ENCODE measurements around the gene PTPN13. TPM values are rescaled to one million over a fixed set of nuclear protein-coding genes. Genes with fewer than 3 reads are reported as not detected.

The PTPN13 gene
- total RNA-seq, 4 donors from 2014 or later, result 97.3 to 146 (median 125) TPM

GRCh38 chr4:86816501-86817273 is 222.6 kb downstream of the PTPN13 start:
- H3K36me3 ChIP-seq, result peaks cover 24% of the 10 kb centered on the region
- peaks cover 20% of the 10 kb centered on the region for H3K4me1 ChIP-seq
- peaks cover 4% of the 10 kb centered on the region for H3K9me3 ChIP-seq
- H3K4me3 ChIP-seq, result no peak overlapping the region
- WGBS, result 34% methylated on average over 9 of the region's 9 CpGs
- DNase-seq (ENCODE audit: low spot score in 2 of 2), result peak; percentile 79 to 86
- peak overlapping the region; percentile 84 for H3K27ac ChIP-seq
- TF ChIP-seq CTCF (IDR thresholded peaks at IDR 0.05) (no peak), POLR2AphosphoS5 (IDR thresholded peaks at IDR 0.05) (peak in 1 of 3 donors; percentile 42)
- no peaks in the 10 kb centered on the region for H3K27me3 ChIP-seq

- TF ChIP-seq POLR2A (IDR thresholded peaks at IDR 0.05) (no peak), CTCF (IDR thresholded peaks at IDR 0.05) (no peak), POLR2AphosphoS5 (IDR thresholded peaks at IDR 0.05) (no peak), EP300 (IDR thresholded peaks at IDR 0.05) (no peak)
- DNase-seq (ENCODE audit: low spot score in 2 of 2), result no peak
- WGBS, result 81% methylated on average over 2 of the region's 2 CpGs
- Histone ChIP-seq H3K36me3 (peaks cover 21% of the 10 kb centered on the region), H3K27ac (no peak overlapping the region), H3K9me3 (peaks cover 4% of the 10 kb centered on the region), H3K4me3 (no peak overlapping the region), H3K27me3 (no peaks in the 10 kb centered on the region), H3K4me1 (peaks cover 20% of the 10 kb centered on the region)
Observed at GRCh38 chr4:86818211-86818610, 224.1 kb downstream of the PTPN13 start.

GRCh38 chr4:86818841-86819240 is 224.7 kb downstream of the PTPN13 start:
- Histone ChIP-seq H3K27me3 (no peaks in the 10 kb centered on the region), H3K4me3 (no peak overlapping the region), H3K9me3 (peaks cover 4% of the 10 kb centered on the region), H3K36me3 (peaks cover 26% of the 10 kb centered on the region), H3K4me1 (peaks cover 20% of the 10 kb centered on the region), H3K27ac (no peak overlapping the region)
- DNase-seq (ENCODE audit: low spot score in 2 of 2), result no peak
- 90% methylated on average over 3 of the region's 3 CpGs for WGBS
- TF ChIP-seq POLR2AphosphoS5 (IDR thresholded peaks at IDR 0.05), result no peak
- TF ChIP-seq POLR2A (IDR thresholded peaks at IDR 0.05), result no peak

GRCh38 chr4:86819561-86819960 is 225.4 kb downstream of the PTPN13 start:
- Histone ChIP-seq H3K4me3 (no peak overlapping the region), H3K27me3 (no peaks in the 10 kb centered on the region), H3K36me3 (peaks cover 21% of the 10 kb centered on the region), H3K4me1 (peaks cover 20% of the 10 kb centered on the region), H3K9me3 (peaks cover 4% of the 10 kb centered on the region), H3K27ac (no peak overlapping the region)
- 92% methylated on average over 7 of the region's 7 CpGs for WGBS
- TF ChIP-seq POLR2A (IDR thresholded peaks at IDR 0.05) (no peak), CTCF (IDR thresholded peaks at IDR 0.05) (no peak), POLR2AphosphoS5 (IDR thresholded peaks at IDR 0.05) (no peak), EP300 (IDR thresholded peaks at IDR 0.05) (no peak)
- DNase-seq (ENCODE audit: low spot score in 2 of 2), result no peak

GRCh38 chr4:86821151-86821550 is 227.0 kb downstream of the PTPN13 start:
- no peaks in the 10 kb centered on the region for H3K27me3 ChIP-seq
- H3K27ac ChIP-seq, result no peak overlapping the region

More at GRCh38 chr4:86821151-86821550, 227.0 kb downstream of the PTPN13 start:
- Histone ChIP-seq H3K9me3 (no peaks in the 10 kb centered on the region), H3K36me3 (peaks cover 20% of the 10 kb centered on the region), H3K4me3 (no peak overlapping the region), H3K4me1 (peaks cover 15% of the 10 kb centered on the region)
- DNase-seq (ENCODE audit: low spot score in 2 of 2), result no peak
- no peak for TF ChIP-seq POLR2A (IDR thresholded peaks at IDR 0.05)
- TF ChIP-seq POLR2AphosphoS5 (IDR thresholded peaks at IDR 0.05), result no peak
- no peak for TF ChIP-seq CTCF (IDR thresholded peaks at IDR 0.05)
- 57% methylated on average over 1 of the region's 1 CpG for WGBS
